ENCODE results near the gene FAM186B. TPM values are rescaled to one million over a fixed set of nuclear protein-coding genes. Genes with fewer than 3 reads are reported as not detected.

FAM186B gene
- total and polyA plus RNA-seq, 10 donors, result 0.08 to 0.67 (median 0.33) TPM; not detected in 4

DNA sequence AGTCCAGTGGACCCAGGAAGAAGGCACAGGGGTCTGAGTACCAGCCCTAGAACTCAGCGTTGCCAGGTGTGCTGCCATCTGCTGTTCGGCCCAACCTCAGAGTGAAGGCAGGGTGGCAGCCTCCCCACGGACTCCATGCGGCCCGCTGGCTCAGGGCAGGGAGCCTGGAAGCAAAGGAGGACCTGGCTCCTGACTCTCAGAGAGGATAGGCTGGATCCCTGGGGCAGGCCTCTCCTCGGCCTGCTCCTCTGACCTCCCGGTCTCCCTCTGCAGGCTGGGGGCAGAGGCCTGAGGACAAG lies 47.6 kb downstream of the FAM186B start:
- peak; percentile 13 for DNase-seq
- 87 to 90% (median 88%) methylated on average over 7 of the region's 7 CpGs for WGBS, 5 donors
- intact Hi-C loops (cut with DNase I; ENCODE audit: low total_unique reads), result no loop called here
- Histone ChIP-seq H3K27ac (no peak overlapping the region), H3K36me3 (peaks cover 0 to 76% (median 67%) of the 10 kb centered on the region in 6 donors), H3K9me3 (no peaks in the 10 kb centered on the region), H3K27me3 (replicated peaks in 1 of 7) (no peaks in the 10 kb centered on the region), H3K4me1 (peaks cover 0 to 2% (median 0%) of the 10 kb centered on the region in 6 donors), H3K4me3 (no peak overlapping the region)
- no peak for TF ChIP-seq POLR2AphosphoS5 (IDR thresholded peaks at IDR 0.05)

DNA sequence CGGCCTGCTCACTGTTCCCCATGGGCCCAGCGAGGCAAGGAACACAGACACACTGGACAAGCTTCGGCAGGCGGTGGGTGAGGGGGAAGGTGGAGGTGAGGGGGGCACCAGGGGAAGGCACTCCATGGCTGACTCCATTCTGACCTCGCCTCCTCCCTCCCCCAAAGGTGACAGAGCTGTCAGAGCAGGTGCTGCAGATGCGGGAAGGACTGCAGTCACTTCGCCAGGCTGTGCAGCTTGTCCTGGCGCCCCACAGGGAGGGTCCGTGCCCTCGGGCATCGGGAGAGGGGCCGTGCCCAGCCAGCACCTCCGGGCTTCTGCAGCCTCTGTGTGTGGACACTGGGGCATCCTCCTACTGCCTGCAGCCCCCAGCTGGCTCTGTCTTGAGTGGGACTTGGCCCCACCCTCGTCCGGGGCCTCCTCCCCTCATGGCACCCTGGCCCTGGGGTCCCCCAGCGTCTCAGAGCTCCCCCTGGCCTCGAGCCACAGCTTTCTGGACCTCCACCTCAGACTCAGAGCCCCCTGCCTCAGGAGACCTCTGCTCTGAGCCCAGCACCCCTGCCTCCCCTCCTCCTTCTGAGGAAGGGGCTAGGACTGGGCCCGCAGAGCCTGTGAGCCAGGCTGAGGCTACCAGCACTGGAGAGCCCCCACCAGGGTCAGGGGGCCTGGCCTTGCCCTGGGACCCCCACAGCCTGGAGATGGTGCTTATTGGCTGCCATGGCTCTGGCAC lies 48.1 kb downstream of the FAM186B start:
- TF ChIP-seq POLR2A (IDR thresholded peaks at IDR 0.05) (no peak), POLR2AphosphoS5 (IDR thresholded peaks at IDR 0.05) (peak in 2 of 3 donors; percentile 5 to 53)
- TF ChIP-seq, protein P1, sequence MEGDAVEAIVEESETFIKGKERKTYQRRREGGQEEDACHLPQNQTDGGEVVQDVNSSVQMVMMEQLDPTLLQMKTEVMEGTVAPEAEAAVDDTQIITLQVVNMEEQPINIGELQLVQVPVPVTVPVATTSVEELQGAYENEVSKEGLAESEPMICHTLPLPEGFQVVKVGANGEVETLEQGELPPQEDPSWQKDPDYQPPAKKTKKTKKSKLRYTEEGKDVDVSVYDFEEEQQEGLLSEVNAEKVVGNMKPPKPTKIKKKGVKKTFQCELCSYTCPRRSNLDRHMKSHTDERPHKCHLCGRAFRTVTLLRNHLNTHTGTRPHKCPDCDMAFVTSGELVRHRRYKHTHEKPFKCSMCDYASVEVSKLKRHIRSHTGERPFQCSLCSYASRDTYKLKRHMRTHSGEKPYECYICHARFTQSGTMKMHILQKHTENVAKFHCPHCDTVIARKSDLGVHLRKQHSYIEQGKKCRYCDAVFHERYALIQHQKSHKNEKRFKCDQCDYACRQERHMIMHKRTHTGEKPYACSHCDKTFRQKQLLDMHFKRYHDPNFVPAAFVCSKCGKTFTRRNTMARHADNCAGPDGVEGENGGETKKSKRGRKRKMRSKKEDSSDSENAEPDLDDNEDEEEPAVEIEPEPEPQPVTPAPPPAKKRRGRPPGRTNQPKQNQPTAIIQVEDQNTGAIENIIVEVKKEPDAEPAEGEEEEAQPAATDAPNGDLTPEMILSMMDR (IDR thresholded peaks at IDR 0.05 in 8 of 11, conservative IDR thresholded peaks at IDR 0.05 in 3 of 11), result no peak
- no peak overlapping the region for H3K4me3 ChIP-seq
- peaks cover 0 to 71% (median 62%) of the 10 kb centered on the region in 6 donors for H3K36me3 ChIP-seq
- DNase-seq, result peak; percentile 58
- H3K4me1 ChIP-seq, result peaks cover 0 to 2% (median 0%) of the 10 kb centered on the region in 6 donors
- no peaks in the 10 kb centered on the region for H3K9me3 ChIP-seq
- intact Hi-C loops (cut with DNase I; ENCODE audit: low total_unique reads), result no loop called here
- WGBS, 5 donors, result 90 to 94% (median 92%) methylated on average over 8 to 18 of the region's 18 CpGs
- H3K27me3 ChIP-seq (replicated peaks in 1 of 7), result no peaks in the 10 kb centered on the region
- no peak overlapping the region for H3K27ac ChIP-seq

DNA sequence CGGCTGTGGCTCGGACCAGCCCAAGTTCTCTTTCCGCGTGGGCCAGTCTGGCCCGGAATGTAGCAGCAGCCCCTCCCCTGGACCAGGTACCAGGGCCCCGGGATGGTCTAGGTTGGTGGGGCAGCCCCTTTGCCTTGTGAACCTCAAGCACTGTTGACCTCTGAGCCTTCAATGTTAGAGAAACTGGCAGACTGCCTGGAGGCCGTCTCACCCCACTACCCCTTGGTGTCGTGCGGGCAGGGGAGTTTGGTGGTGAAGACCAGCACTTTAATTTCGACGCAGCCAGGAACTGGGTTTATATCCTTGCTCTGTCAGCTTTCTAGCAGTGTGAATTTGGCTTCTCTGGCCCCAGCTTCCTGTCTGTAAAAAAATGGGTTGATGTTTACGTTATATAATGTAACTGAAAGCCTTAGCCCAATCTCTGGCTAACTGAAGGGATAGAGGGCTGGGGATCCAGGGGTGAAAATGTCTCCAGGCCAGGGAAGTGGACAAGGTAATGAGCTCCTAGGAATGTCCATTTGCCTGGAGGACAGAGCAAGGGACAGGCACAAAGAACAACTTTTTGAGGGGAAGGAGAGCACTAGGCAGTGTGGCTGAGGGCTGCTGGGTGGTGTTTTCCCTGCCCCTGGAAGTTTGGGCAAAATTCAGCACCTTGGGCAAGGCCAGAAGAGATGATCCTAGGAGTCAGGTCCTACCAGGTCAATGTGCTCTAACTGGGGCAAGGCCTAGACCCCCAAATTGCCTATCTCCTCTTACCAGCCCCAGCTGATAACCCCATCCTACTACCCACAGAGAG lies 48.9 kb downstream of the FAM186B start:
- 74 to 88% (median 80%) methylated on average over 8 to 12 of the region's 12 CpGs for WGBS, 5 donors
- TF ChIP-seq POLR2AphosphoS5 (IDR thresholded peaks at IDR 0.05) (peak in 1 of 3 donors; percentile 20), POLR2A (IDR thresholded peaks at IDR 0.05) (no peak)
- TF ChIP-seq, protein P1 (IDR thresholded peaks at IDR 0.05 in 8 of 11, conservative IDR thresholded peaks at IDR 0.05 in 3 of 11), result no peak
- Histone ChIP-seq H3K27me3 (replicated peaks in 1 of 7) (no peaks in the 10 kb centered on the region), H3K4me1 (peaks cover 0 to 2% (median 0%) of the 10 kb centered on the region in 6 donors), H3K9me3 (no peaks in the 10 kb centered on the region), H3K36me3 (peaks cover 0 to 63% (median 54%) of the 10 kb centered on the region in 6 donors), H3K27ac (no peak overlapping the region), H3K4me3 (no peak overlapping the region)
- DNase-seq, result peak; percentile 56
- intact Hi-C loops (cut with DNase I; ENCODE audit: low total_unique reads), result no loop called here

DNA sequence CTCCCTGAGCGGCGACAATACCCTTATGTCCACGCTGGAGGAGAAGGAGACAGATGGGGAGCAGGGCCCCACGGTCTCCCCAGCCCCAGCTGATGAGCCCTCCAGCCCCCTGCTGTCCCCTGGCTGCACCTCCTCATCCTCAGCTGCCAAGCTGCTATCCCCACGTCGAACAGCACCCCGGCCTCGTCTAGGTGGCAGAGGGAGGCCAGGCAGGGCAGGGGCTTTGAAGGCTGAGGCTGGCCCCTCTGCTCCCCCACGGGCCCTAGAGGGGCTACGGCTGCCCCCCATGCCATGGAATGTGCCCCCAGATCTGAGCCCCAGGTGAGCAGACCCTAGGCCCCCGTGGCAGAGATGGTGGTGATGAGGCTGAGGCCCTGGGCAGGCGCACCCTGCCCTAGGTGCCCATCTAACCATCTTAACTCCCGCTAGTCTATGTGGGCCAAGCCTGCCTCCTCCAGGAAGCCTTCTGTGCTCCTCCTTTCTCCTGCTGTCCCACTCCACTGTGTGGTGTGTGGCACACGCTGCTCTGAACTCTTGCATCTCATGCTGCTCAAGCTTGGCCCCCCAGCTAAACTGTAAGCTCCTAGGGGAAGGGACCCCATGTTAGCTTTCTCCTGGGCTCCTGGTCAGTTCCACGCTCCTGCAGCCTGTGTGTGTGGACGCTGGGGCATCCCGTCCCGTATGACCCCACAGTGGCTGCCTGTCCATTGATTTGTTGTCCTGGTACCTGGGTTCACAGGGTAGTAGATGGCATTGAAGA lies 49.6 kb downstream of the FAM186B start:
- TF ChIP-seq POLR2AphosphoS5 (IDR thresholded peaks at IDR 0.05) (peak in 1 of 3 donors; percentile 50), POLR2A (IDR thresholded peaks at IDR 0.05) (no peak)
- Histone ChIP-seq H3K27me3 (replicated peaks in 1 of 7) (no peaks in the 10 kb centered on the region), H3K4me3 (no peak overlapping the region), H3K36me3 (peaks cover 0 to 55% (median 47%) of the 10 kb centered on the region in 6 donors), H3K9me3 (no peaks in the 10 kb centered on the region), H3K4me1 (peaks cover 0 to 2% (median 0%) of the 10 kb centered on the region in 6 donors), H3K27ac (no peak overlapping the region)
- peak; percentile 64 for DNase-seq
- intact Hi-C loops (cut with DNase I; ENCODE audit: low total_unique reads), result no loop called here
- WGBS, 5 donors, result 84 to 95% (median 89%) methylated on average over 13 to 18 of the region's 18 CpGs
